Chondrocyte (in vitro differentiated cells): ENCODE measurements around the gene IQSEC3. TPM values are rescaled to one million over a fixed set of nuclear protein-coding genes. Genes with fewer than 3 reads are reported as not detected.

ENCODE experiments used
- DNase-seq: peaks from one replicate; pipeline ENCODE4 v3.0.0; 2021; ENCODE audit warnings: mixed read lengths, low spot score
- H3K27ac Mint-ChIP-seq: one replicate; pipeline ENCODE4 v1.8.0; 2021; ENCODE audit warnings: mild to moderate bottlenecking, moderate library complexity, mixed read lengths; ENCODE audit not compliant: unreplicated experiment
- H3K27me3 Mint-ChIP-seq: 2 replicates; pipeline ENCODE4 v1.8.0; 2021; ENCODE audit warnings: low read depth, mixed read lengths
- H3K36me3 Mint-ChIP-seq: 2 replicates; pipeline ENCODE4 v1.8.0; 2021; ENCODE audit warnings: low read depth, mixed read lengths
- H3K4me1 Mint-ChIP-seq: 2 replicates; pipeline ENCODE4 v1.8.0; 2021; ENCODE audit warnings: low read depth, mild to moderate bottlenecking, mixed read lengths
- H3K4me3 Mint-ChIP-seq: one replicate; pipeline ENCODE4 v1.8.0; 2021; ENCODE audit warnings: mild to moderate bottlenecking, moderate library complexity, mixed read lengths; ENCODE audit not compliant: unreplicated experiment
- H3K9me3 Mint-ChIP-seq: 2 replicates; pipeline ENCODE4 v1.8.0; 2021; ENCODE audit warnings: low read depth, mixed read lengths
- CTCF ChIP-seq: fragments of 200-600 bp; sonication (generic); IDR thresholded peaks from 2 replicates; pipeline ENCODE4 v1.5.0; 2021; ENCODE audit warnings: antibody characterized with exemption, mild to moderate bottlenecking, moderate library complexity
- total RNA-seq: library from RNA; stranded (reverse); gene quantifications from 3 replicates; pipeline ENCODE4 v1.2.1, GENCODE V29; 2021

The IQSEC3 gene
- total RNA-seq, 1 donor from 2014 or later: not detected

- Mint-ChIP-seq H3K36me3 (peaks cover 3% of the 10 kb centered on the region), H3K27me3 (peaks cover 54% of the 10 kb centered on the region), H3K4me1 (no peaks in the 10 kb centered on the region), H3K27ac (no peak overlapping the region), H3K4me3 (no peak overlapping the region), H3K9me3 (no peaks in the 10 kb centered on the region)
- DNase-seq: no peak
- no peak for TF ChIP-seq CTCF
Observed at GRCh38 chr12:125075-125474, 58.5 kb downstream of the IQSEC3 start.

GRCh38 chr12:125566-125965 is 59.0 kb downstream of the IQSEC3 start:
- H3K4me3 Mint-ChIP-seq: no peak overlapping the region

GRCh38 chr12:128079-128478 is 61.5 kb downstream of the IQSEC3 start:
- no peak for TF ChIP-seq CTCF
- Mint-ChIP-seq H3K27me3 (peaks cover 49% of the 10 kb centered on the region), H3K27ac (no peak overlapping the region), H3K4me1 (peaks cover 3% of the 10 kb centered on the region), H3K9me3 (no peaks in the 10 kb centered on the region), H3K36me3 (peaks cover 2% of the 10 kb centered on the region), H3K4me3 (no peak overlapping the region)
- no peak for DNase-seq

More at GRCh38 chr12:125566-125965, 59.0 kb downstream of the IQSEC3 start:
- no peak for TF ChIP-seq CTCF
- H3K27ac Mint-ChIP-seq: no peak overlapping the region
- H3K4me1 Mint-ChIP-seq: no peaks in the 10 kb centered on the region
- peaks cover 2% of the 10 kb centered on the region for H3K36me3 Mint-ChIP-seq
- peaks cover 49% of the 10 kb centered on the region for H3K27me3 Mint-ChIP-seq
- DNase-seq: no peak
- H3K9me3 Mint-ChIP-seq: no peaks in the 10 kb centered on the region

GRCh38 chr12:129001-129400 is 62.4 kb downstream of the IQSEC3 start:
- DNase-seq: no peak
- Mint-ChIP-seq H3K36me3 (peaks cover 2% of the 10 kb centered on the region), H3K27ac (no peak overlapping the region), H3K4me3 (no peak overlapping the region), H3K27me3 (peaks cover 57% of the 10 kb centered on the region), H3K9me3 (no peaks in the 10 kb centered on the region), H3K4me1 (peaks cover 3% of the 10 kb centered on the region)
- TF ChIP-seq CTCF: no peak

GRCh38 chr12:130519-130918 is 64.0 kb downstream of the IQSEC3 start:
- TF ChIP-seq CTCF: no peak
- no peak overlapping the region for H3K4me3 Mint-ChIP-seq
- DNase-seq: no peak
- peaks cover 54% of the 10 kb centered on the region for H3K27me3 Mint-ChIP-seq
- no peak overlapping the region for H3K27ac Mint-ChIP-seq
- peaks cover 3% of the 10 kb centered on the region for H3K4me1 Mint-ChIP-seq
- H3K9me3 Mint-ChIP-seq: no peaks in the 10 kb centered on the region
- peaks cover 2% of the 10 kb centered on the region for H3K36me3 Mint-ChIP-seq
